Activated T-cell treated with anti-CD3 and anti-CD28 coated beads, Interleukin-2, amount 50 U/mL, for 4 hours (primary cell): ENCODE data around the gene ZFYVE9. TPM values are rescaled to one million over a fixed set of nuclear protein-coding genes. Genes with fewer than 3 reads are reported as not detected.
"Not testable (repeated sequence)": the region's sequence is repeated elsewhere in the genome, so short reads cannot be mapped to it uniquely, and the experiment has no call there.

Source experiments
- ATAC-seq, 2 donors: fragments of 200-7000 bp; cut with Tn5 transposase; one replicate each; pipeline ENCODE4 v1.10.0; 2021
- DNase-seq: peaks from one replicate; pipeline ENCODE4 v3.0.0-alpha.2; 2020
- H3K27me3 Mint-ChIP-seq: one replicate; pipeline ENCODE4 v1.8.0; 2021; ENCODE audit warnings: low read depth, mixed read lengths
- H3K36me3 Mint-ChIP-seq: one replicate; pipeline ENCODE4 v1.8.0; 2022; ENCODE audit warnings: mixed read lengths; ENCODE audit not compliant: insufficient read depth
- H3K4me1 Mint-ChIP-seq: one replicate; pipeline ENCODE4 v1.8.0; 2021; ENCODE audit warnings: low read depth, mixed read lengths
- H3K4me3 Mint-ChIP-seq: one replicate; pipeline ENCODE4 v1.8.0; 2021; ENCODE audit warnings: mild to moderate bottlenecking, moderate library complexity, mixed read lengths
- H3K9me3 Mint-ChIP-seq: one replicate; pipeline ENCODE4 v1.8.0; 2021; ENCODE audit warnings: mixed read lengths
- total RNA-seq, 3 donors: library from RNA; stranded (reverse); gene quantifications; one replicate each; pipeline ENCODE4 v1.2.1, GENCODE V29; 2021

Gene ZFYVE9
- total RNA-seq, 3 donors from 2014 or later, result 5.4 to 5.9 (median 5.5) TPM

DNA sequence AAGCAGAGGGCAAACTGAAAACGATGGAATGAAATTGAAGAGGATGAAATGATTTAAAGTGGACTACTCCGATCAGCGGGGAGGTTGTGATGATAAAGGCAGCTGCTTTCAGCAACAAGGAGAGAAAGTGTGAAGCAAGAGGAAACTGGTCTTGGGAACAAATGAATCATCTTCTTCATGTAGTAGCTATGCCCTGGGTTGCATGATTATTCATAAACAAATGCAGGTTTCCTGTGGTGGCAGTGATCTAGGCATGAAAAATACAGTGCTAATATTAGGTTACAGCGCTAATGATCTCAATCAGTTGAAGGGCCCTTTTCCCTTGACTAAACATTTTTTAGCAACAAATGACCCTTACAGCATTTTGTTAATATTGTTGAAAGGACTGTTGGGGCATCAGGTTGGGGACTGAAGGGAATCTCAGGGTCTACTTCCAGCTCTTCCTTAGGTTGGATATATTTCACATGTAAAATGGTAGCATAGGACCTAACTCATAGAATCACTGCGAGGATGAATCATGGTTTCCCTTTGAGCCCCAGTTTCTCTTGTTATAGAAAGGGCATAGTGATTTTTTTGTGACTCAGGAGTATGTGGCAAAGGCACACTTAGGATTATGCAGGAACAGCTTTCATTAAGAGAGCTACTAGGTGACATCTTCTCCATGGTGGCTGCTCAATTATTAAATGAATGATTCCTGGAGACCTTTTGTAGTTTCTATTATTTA is 1.9 kb upstream of the ZFYVE9 start:
- Mint-ChIP-seq H3K4me1 (peaks cover 37% of the 10 kb centered on the region), H3K27me3 (peaks cover 7% of the 10 kb centered on the region), H3K9me3 (no peaks in the 10 kb centered on the region), H3K4me3 (peak overlapping the region; percentile 73), H3K36me3 (no peaks in the 10 kb centered on the region)
- DNase-seq, result peak; percentile 11
- peak; percentile 61 to 63 for ATAC-seq

DNA sequence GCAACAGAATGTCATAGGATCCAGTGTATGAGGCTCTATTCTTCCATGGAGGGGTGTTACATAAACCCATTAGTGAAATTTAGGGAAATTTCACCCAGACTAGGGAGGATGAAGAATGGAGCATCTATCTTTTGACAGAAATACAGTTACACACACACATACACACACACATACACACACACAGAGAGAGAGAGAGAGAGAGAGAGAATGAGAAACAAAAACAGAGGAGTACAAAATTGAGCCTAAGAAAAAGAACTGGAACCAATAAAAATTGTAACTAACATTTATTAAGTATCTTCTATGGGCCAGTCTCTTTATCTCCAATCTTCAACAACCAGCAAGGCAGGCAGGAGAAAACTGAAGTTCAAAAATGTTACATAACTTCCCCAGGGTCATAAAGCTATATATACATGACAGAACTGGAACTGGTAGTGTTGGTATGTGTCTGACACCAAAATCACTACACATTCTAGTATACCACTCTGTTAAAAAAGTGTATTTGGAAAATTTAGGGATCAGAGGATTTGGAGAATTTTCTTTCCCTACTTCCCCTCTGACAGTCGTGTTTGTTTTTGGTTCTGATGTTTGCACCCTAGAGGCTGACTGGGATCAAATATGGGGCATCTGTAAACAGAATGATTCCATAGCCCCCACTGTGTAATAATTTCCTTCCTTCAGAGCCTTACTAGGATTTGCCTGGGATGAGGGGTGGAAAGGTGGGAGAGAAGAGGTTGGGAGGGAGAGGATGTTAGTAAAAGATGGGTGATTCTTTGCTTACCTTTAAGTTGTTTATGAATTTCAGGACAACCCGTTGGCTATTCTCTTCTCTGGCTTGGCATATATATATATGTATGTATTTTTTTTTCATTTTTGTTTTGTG is 1.0 kb upstream of the ZFYVE9 start:
- ATAC-seq (no peak), DNase-seq (no peak)
- peak overlapping the region; percentile 73 for H3K4me3 Mint-ChIP-seq
- H3K36me3 Mint-ChIP-seq, result no peaks in the 10 kb centered on the region
- peaks cover 7% of the 10 kb centered on the region for H3K27me3 Mint-ChIP-seq
- no peaks in the 10 kb centered on the region for H3K9me3 Mint-ChIP-seq
- H3K4me1 Mint-ChIP-seq, result peaks cover 41% of the 10 kb centered on the region

GRCh38 chr1:52142220-52143183 is 613 bp downstream of the ZFYVE9 start:
- H3K4me1 Mint-ChIP-seq, result peaks cover 42% of the 10 kb centered on the region
- peak overlapping the region; percentile 86 for H3K4me3 Mint-ChIP-seq
- H3K9me3 Mint-ChIP-seq, result no peaks in the 10 kb centered on the region

GRCh38 chr1:52145137-52145536 is 3.2 kb downstream of the ZFYVE9 start:
- Mint-ChIP-seq H3K9me3 (no peaks in the 10 kb centered on the region), H3K27me3 (peaks cover 5% of the 10 kb centered on the region), H3K4me1 (peaks cover 29% of the 10 kb centered on the region), H3K4me3 (no peak overlapping the region), H3K36me3 (no peaks in the 10 kb centered on the region)
- ATAC-seq, result no peak
- no peak for DNase-seq

More at GRCh38 chr1:52142220-52143183, 613 bp downstream of the ZFYVE9 start:
- Mint-ChIP-seq H3K27me3 (peaks cover 7% of the 10 kb centered on the region), H3K36me3 (no peaks in the 10 kb centered on the region)
- DNase-seq (peak; percentile 8), ATAC-seq (peak; percentile 41 to 44)

GRCh38 chr1:52150445-52150844 is 8.6 kb downstream of the ZFYVE9 start:
- not testable (repeated sequence) for DNase-seq, H3K36me3 Mint-ChIP-seq, H3K4me3 Mint-ChIP-seq, H3K9me3 Mint-ChIP-seq, H3K27me3 Mint-ChIP-seq, ATAC-seq, H3K4me1 Mint-ChIP-seq

GRCh38 chr1:52150946-52151345 is 9.1 kb downstream of the ZFYVE9 start:
- no peak for ATAC-seq
- H3K9me3 Mint-ChIP-seq, result no peaks in the 10 kb centered on the region
- H3K27me3 Mint-ChIP-seq, result no peaks in the 10 kb centered on the region
- H3K4me3 Mint-ChIP-seq, result no peak overlapping the region
- peaks cover 5% of the 10 kb centered on the region for H3K4me1 Mint-ChIP-seq
- DNase-seq, result no peak
- H3K36me3 Mint-ChIP-seq, result no peaks in the 10 kb centered on the region

DNA sequence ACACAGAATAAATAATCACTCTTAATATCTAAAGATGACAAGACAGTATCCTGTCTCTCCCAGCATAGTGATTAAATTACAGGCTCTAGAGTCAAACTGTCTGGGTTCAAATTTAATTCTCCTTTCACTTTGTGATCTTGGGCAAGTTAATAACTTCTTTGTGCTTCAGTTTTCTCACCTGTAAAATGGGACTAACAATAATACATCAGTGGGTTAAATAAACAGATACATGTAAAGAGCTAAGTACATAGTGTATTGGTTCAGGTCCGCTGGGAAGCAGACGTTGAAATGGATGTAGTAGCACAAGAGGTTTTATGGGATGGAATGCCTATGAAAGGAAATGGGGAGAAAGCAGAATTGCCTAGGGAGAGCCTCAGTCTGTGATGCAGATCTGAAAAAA is 10.7 kb downstream of the ZFYVE9 start:
- no peak for ATAC-seq
- no peak overlapping the region for H3K4me3 Mint-ChIP-seq
- DNase-seq, result no peak
- H3K9me3 Mint-ChIP-seq, result no peaks in the 10 kb centered on the region
- peaks cover 4% of the 10 kb centered on the region for H3K4me1 Mint-ChIP-seq
- H3K36me3 Mint-ChIP-seq, result no peaks in the 10 kb centered on the region
- no peaks in the 10 kb centered on the region for H3K27me3 Mint-ChIP-seq

DNA sequence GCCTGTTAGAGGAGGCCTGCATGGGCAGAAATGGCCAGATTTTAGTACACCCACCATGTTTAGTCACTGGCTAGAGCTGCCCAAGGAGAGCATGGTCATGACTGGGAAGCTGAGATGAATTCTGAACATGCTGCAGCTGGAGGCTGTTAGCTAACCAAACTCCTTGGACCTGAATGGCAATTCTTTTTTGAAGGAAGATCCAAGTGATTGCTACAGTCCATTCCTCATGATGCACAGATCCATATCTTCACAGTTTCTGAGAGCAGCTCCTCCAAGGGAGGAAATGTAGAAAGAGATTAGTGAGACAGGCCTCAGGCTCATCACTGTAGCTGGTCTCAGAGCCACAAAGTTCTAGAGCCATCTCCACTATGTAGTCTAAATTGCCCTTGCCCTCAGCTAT is 11.1 kb downstream of the ZFYVE9 start:
- H3K27me3 Mint-ChIP-seq, result no peaks in the 10 kb centered on the region
- DNase-seq, result no peak
- no peaks in the 10 kb centered on the region for H3K36me3 Mint-ChIP-seq
- ATAC-seq, result no peak
- H3K9me3 Mint-ChIP-seq, result no peaks in the 10 kb centered on the region
- peaks cover 2% of the 10 kb centered on the region for H3K4me1 Mint-ChIP-seq
- H3K4me3 Mint-ChIP-seq, result no peak overlapping the region

GRCh38 chr1:52153898-52154297 is 12.0 kb downstream of the ZFYVE9 start:
- H3K36me3 Mint-ChIP-seq, result no peaks in the 10 kb centered on the region
- H3K4me1 Mint-ChIP-seq, result peaks cover 2% of the 10 kb centered on the region
- no peaks in the 10 kb centered on the region for H3K27me3 Mint-ChIP-seq

DNA sequence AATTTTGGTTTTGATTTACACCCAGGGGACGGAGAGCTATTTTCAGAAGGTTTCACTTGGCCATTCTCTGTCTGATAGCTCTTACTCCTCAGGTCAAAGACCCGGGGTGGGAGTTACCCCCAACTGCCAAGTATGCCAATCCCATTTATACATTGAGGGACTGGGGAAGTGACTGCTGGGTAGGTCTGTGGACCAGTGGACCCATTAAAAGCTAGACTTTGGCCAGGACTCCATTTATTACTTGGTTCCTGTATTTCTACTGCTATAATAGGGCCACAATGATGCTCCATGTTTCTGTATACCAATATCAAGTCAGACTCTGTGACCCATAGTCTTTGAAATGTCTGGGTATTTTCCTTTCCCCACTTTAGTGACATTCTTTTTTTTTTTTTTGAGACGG is 14.6 kb downstream of the ZFYVE9 start:
- ATAC-seq (no peak), DNase-seq (no peak)
- Mint-ChIP-seq H3K27me3 (no peaks in the 10 kb centered on the region), H3K4me1 (peaks cover 2% of the 10 kb centered on the region), H3K9me3 (no peaks in the 10 kb centered on the region), H3K36me3 (peaks cover 4% of the 10 kb centered on the region), H3K4me3 (no peak overlapping the region)

More at GRCh38 chr1:52153898-52154297, 12.0 kb downstream of the ZFYVE9 start:
- ATAC-seq, result no peak
- Mint-ChIP-seq H3K9me3 (no peaks in the 10 kb centered on the region), H3K4me3 (no peak overlapping the region)
- DNase-seq, result no peak

- Mint-ChIP-seq H3K4me1 (peaks cover 1% of the 10 kb centered on the region), H3K4me3 (no peak overlapping the region), H3K9me3 (no peaks in the 10 kb centered on the region), H3K36me3 (peaks cover 9% of the 10 kb centered on the region), H3K27me3 (no peaks in the 10 kb centered on the region)
- no peak for ATAC-seq
- DNase-seq, result no peak
Observed at GRCh38 chr1:52157582-52157981, 15.7 kb downstream of the ZFYVE9 start.

- DNase-seq (no peak), ATAC-seq (no peak)
- Mint-ChIP-seq H3K36me3 (peaks cover 12% of the 10 kb centered on the region), H3K27me3 (no peaks in the 10 kb centered on the region), H3K4me1 (no peaks in the 10 kb centered on the region), H3K4me3 (no peak overlapping the region), H3K9me3 (no peaks in the 10 kb centered on the region)
Observed at GRCh38 chr1:52158218-52158617, 16.3 kb downstream of the ZFYVE9 start.

GRCh38 chr1:52159033-52159789 is 17.3 kb downstream of the ZFYVE9 start:
- H3K9me3 Mint-ChIP-seq, result no peaks in the 10 kb centered on the region
- H3K4me1 Mint-ChIP-seq, result no peaks in the 10 kb centered on the region
- no peak overlapping the region for H3K4me3 Mint-ChIP-seq
- H3K36me3 Mint-ChIP-seq, result peaks cover 12% of the 10 kb centered on the region
- ATAC-seq (no peak), DNase-seq (no peak)
- no peaks in the 10 kb centered on the region for H3K27me3 Mint-ChIP-seq
